Endothelial cell of umbilical vein (primary cell): ENCODE results near the gene SELENOM. TPM values are rescaled to one million over a fixed set of nuclear protein-coding genes. Genes with fewer than 3 reads are reported as not detected.
A peak's percentile ranks its signal among the peaks of the same experiment; 100 is the strongest.

Experiments
- BruUV-seq: library from RNA; stranded (reverse); fragments of 400-500 nt; replicated peaks from 2 replicates; lab custom pipeline; 2021; lab: Mats Ljungman, UMichigan
- CTCF ChIA-PET: fragments of 300-600, 350-600 bp; sonication (Branson Sonifier 250); formaldehyde crosslinking; loops from one replicate; lab custom pipeline; 2021; ENCODE audit warnings: antibody characterized with exemption, inconsistent platforms; lab: Charles Lee
- POLR2A ChIA-PET: fragments of 300-600, 350-600 bp; sonication (Branson Sonifier 250); formaldehyde crosslinking; loops from one replicate; lab custom pipeline; 2021; ENCODE audit warnings: antibody characterized with exemption, inconsistent platforms; lab: Charles Lee
- DNase-seq: peaks from one replicate; pipeline ENCODE4 v3.0.0-alpha.2; 2011; ENCODE audit warnings: low read depth, low spot score
- FAIRE-seq: peaks from 2 replicates; lab custom pipeline; 2011; peaks lifted over from hg19 to GRCh38; lab: Jason Lieb, UNC
- H2AFZ ChIP-seq: 2 replicates; pipeline ENCODE4 v1.6.0; 2012; ENCODE audit warnings: low read depth, low read length, control low read depth, inconsistent platforms
- H3K27ac ChIP-seq: 2 replicates; pipeline ENCODE4 v1.5.1; 2011; ENCODE audit warnings: low read depth, mild to moderate bottlenecking, control low read depth, low read length, moderate library complexity; ENCODE audit not compliant: insufficient read depth
- H3K27me3 ChIP-seq, 2 experiments: 2 replicates each; pipeline versions ENCODE4 v1.6.0 to v1.6.1; 2011; ENCODE audit warnings: low read length in 2 of 2, mixed read lengths in 1 of 2; ENCODE audit not compliant: control insufficient read depth in 2 of 2, insufficient read depth in 2 of 2
- H3K36me3 ChIP-seq, 2 experiments: 2 replicates in 1 of 2; 3 replicates in 1 of 2; pipeline ENCODE4 v1.5.1; 2011; ENCODE audit warnings: low read length in 2 of 2, mild to moderate bottlenecking in 1 of 2, moderate library complexity in 1 of 2; ENCODE audit not compliant: control insufficient read depth in 2 of 2, insufficient read depth in 2 of 2; ENCODE audit errors: extremely low read depth in 1 of 2
- H3K4me1 ChIP-seq: 3 replicates; pipeline ENCODE4 v1.5.1; 2011; ENCODE audit warnings: mild to moderate bottlenecking, low read length; ENCODE audit not compliant: control insufficient read depth, insufficient read depth; ENCODE audit errors: extremely low read depth
- H3K4me2 ChIP-seq: 2 replicates; pipeline ENCODE4 v1.6.1; 2011; ENCODE audit warnings: low read length, control low read depth, mixed read lengths; ENCODE audit not compliant: insufficient read depth
- H3K4me3 ChIP-seq, 3 experiments: fragments of 200-600 bp in 1 of 3; sonication (generic), shearing (Covaris generic) in 1 of 3; replicated peaks in 1 of 3; 2 replicates each; pipeline ENCODE4 v1.5.1; 2011 to 2016; ENCODE audit warnings: control low read depth in 3 of 3, low read length in 3 of 3, mild to moderate bottlenecking in 2 of 3, inconsistent platforms in 1 of 3, low read depth in 1 of 3, moderate library complexity in 1 of 3; ENCODE audit not compliant: insufficient read depth in 1 of 3
- H3K79me2 ChIP-seq: 2 replicates; pipeline ENCODE4 v1.6.0; 2012; ENCODE audit warnings: low read length, inconsistent platforms; ENCODE audit not compliant: control insufficient read depth, insufficient read depth
- H3K9ac ChIP-seq: replicated peaks from 2 replicates; pipeline ENCODE3; 2011; ENCODE audit warnings: low read length, control low read depth; ENCODE audit not compliant: insufficient read depth; ENCODE audit errors: extremely low read depth
- H3K9me1 ChIP-seq: replicated peaks from 3 replicates; pipeline ENCODE4 v1.6.0; 2011; ENCODE audit warnings: mild to moderate bottlenecking, low read length; ENCODE audit not compliant: control insufficient read depth, insufficient read depth; ENCODE audit errors: extremely low read depth
- H3K9me3 ChIP-seq: replicated peaks from 2 replicates; pipeline ENCODE4 v1.5.1; 2012; ENCODE audit warnings: low read length, inconsistent platforms; ENCODE audit not compliant: control insufficient read depth, insufficient read depth
- H4K20me1 ChIP-seq: replicated peaks from 2 replicates; pipeline ENCODE3; 2011; ENCODE audit warnings: mild to moderate bottlenecking, low read length; ENCODE audit not compliant: control insufficient read depth, insufficient read depth; ENCODE audit errors: extremely low read depth
- EZH2 ChIP-seq: IDR thresholded peaks from 2 replicates; pipeline ENCODE4 v1.6.1; 2012; ENCODE audit warnings: borderline replicate concordance, low read depth, mild to moderate bottlenecking, moderate library complexity, low read length, inconsistent platforms; ENCODE audit not compliant: severe bottlenecking
- FOS ChIP-seq: IDR thresholded peaks from 2 replicates; pipeline ENCODE4 v1.6.1; 2011; ENCODE audit warnings: mild to moderate bottlenecking, low read length, moderate library complexity, borderline replicate concordance; ENCODE audit not compliant: insufficient read depth
- GATA2 ChIP-seq: IDR thresholded peaks from 2 replicates; pipeline ENCODE4 v1.7.0; 2011; ENCODE audit warnings: low read depth, mild to moderate bottlenecking, moderate library complexity, mixed read lengths, low read length; ENCODE audit not compliant: insufficient read length, insufficient read depth
- JUN ChIP-seq: IDR thresholded peaks from 2 replicates; pipeline ENCODE4 v1.6.1; 2011; ENCODE audit warnings: borderline replicate concordance, low read depth; ENCODE audit not compliant: insufficient read length, insufficient read depth
- MYC ChIP-seq: IDR thresholded peaks from one replicate; pipeline ENCODE4 v1.6.1; 2011; ENCODE audit warnings: mild to moderate bottlenecking, low read depth, low read length
- POLR2A ChIP-seq: IDR thresholded peaks from 2 replicates; pipeline ENCODE4 v1.6.1; 2012; ENCODE audit warnings: low read depth, mild to moderate bottlenecking, control low read depth, low read length
- POLR2AphosphoS5 ChIP-seq: IDR thresholded peaks from 2 replicates; pipeline ENCODE4 v1.6.1; 2012; ENCODE audit warnings: low read depth, mild to moderate bottlenecking, control low read depth, low read length, moderate library complexity; ENCODE audit not compliant: insufficient read depth
- dilution Hi-C: fragments of 300-500 bp; cut with MboI; formaldehyde crosslinking; loops from one replicate; pipeline ENCODE4 v1.15.0; 2019; ENCODE audit warnings: low sequenced_read_pairs; ENCODE audit not compliant: extremely low pct_ligation_motif_present
- intact Hi-C: fragments of 100-400 bp; cut with micrococcal nuclease; formaldehyde crosslinking; loops from one replicate; pipeline ENCODE4 v1.10.0; 2022
- polyA plus RNA-seq, 4 experiments: library from polyadenylated mRNA; depleted of rRNA in 3 of 4; stranded (reverse) in 3 of 4; unstranded in 1 of 4; fragments of >200 nt; gene quantifications; 2 replicates each; pipeline versions ENCODE4 v1.2.1 to v1.2.3, GENCODE V29; 2011 to 2012; ENCODE audit warnings: missing spikeins in 1 of 4
- total RNA-seq: library from RNA; stranded (reverse); gene quantifications from 2 replicates; pipeline ENCODE4 v1.2.3, GENCODE V29; 2021
- TF ChIP-seq, protein P1 (sequence below), 2 donors: IDR thresholded peaks; 1 replicate in 1 of 2; 2 replicates in 1 of 2; pipeline ENCODE4 v1.5.1; 2011; ENCODE audit warnings: low read length in 2 of 2, mild to moderate bottlenecking in 2 of 2, moderate library complexity in 2 of 2, control low read depth in 1 of 2, inconsistent platforms in 1 of 2, low read depth in 1 of 2; ENCODE audit not compliant: insufficient read depth in 1 of 2; ENCODE audit errors: extremely low read depth in 1 of 2
- TF ChIP-seq, protein P2 (sequence below): IDR thresholded peaks from 2 replicates; pipeline ENCODE4 v1.6.1; 2011; ENCODE audit not compliant: insufficient read depth, insufficient read length

Gene SELENOM
- total and polyA plus RNA-seq, 2 donors (not counting 3 experiments of a cell fraction or from before 2014, with no cell fraction given): 29.6 to 87.1 TPM

DNA sequence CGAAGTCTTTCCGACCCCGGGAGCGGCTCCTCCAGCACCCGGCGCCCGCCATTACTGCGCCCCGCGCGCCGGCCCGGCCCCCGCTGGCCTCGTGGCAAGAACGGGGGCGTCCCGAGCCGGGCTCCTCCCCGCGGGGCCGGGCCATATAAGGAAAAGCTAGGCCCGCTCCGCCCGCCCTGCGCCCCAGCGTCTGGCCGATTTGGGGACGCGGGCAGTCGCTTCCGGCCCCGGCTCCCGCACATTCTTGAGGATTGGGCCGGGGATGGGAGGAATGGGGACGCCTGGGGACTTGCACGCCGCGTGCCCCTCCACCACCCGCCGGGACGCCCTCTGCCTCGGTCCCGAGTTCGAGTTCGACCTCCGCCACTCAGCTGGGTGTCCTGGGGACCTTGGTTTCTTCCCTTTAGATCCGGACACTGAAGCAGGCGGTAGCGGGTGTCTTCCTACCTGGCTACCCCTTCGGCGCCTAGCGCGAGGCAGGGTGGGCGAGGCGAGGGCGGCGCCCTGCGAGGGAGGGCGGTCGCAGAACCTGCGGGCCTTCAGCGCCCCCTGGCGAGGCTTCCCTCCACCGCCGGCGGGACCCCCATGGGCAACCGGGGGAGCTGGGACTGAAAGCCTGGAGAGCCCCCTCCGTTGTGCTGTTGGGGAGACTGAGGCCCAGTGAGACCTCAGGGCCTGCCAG lies 22.4 kb downstream of the SELENOM start:
- Histone ChIP-seq H3K4me1 (peaks cover 33% of the 10 kb centered on the region), H3K36me3 (peaks cover 18 to 28% of the 10 kb centered on the region in 2 experiments), H3K9me1 (no peaks in the 10 kb centered on the region), H3K4me3 (peak overlapping the region; percentile 30 to 71 (median 59)), H4K20me1 (no peaks in the 10 kb centered on the region), H3K27me3 (no peaks in the 10 kb centered on the region), H2AFZ (peak overlapping the region; percentile 72), H3K9me3 (no peaks in the 10 kb centered on the region), H3K79me2 (peaks cover 80% of the 10 kb centered on the region), H3K4me2 (peak overlapping the region; percentile 74), H3K27ac (peak overlapping the region; percentile 78), H3K9ac (peak overlapping the region; percentile 76)
- dilution Hi-C loops: no loop called here
- DNase-seq (peak; percentile 71), FAIRE-seq (peak; percentile 83)
- BruUV-seq: no TSS peak
- intact Hi-C loops: loop anchor here (1.0 kb wide), 2 partner anchors 137 to 322 kb away; no protein-coding TSS in a partner anchor
- TF ChIP-seq, protein P1, sequence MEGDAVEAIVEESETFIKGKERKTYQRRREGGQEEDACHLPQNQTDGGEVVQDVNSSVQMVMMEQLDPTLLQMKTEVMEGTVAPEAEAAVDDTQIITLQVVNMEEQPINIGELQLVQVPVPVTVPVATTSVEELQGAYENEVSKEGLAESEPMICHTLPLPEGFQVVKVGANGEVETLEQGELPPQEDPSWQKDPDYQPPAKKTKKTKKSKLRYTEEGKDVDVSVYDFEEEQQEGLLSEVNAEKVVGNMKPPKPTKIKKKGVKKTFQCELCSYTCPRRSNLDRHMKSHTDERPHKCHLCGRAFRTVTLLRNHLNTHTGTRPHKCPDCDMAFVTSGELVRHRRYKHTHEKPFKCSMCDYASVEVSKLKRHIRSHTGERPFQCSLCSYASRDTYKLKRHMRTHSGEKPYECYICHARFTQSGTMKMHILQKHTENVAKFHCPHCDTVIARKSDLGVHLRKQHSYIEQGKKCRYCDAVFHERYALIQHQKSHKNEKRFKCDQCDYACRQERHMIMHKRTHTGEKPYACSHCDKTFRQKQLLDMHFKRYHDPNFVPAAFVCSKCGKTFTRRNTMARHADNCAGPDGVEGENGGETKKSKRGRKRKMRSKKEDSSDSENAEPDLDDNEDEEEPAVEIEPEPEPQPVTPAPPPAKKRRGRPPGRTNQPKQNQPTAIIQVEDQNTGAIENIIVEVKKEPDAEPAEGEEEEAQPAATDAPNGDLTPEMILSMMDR (IDR thresholded peaks at IDR 0.05; ENCODE audit: extremely low read depth in 1 of 2, insufficient read depth in 1 of 2, low read depth in 1 of 2, low read length in 2 of 2): peak; percentile 82 to 87
- TF ChIP-seq EZH2: no peak
- TF ChIP-seq GATA2: no peak
- TF ChIP-seq POLR2A: peak; percentile 72
- TF ChIP-seq POLR2AphosphoS5: peak; percentile 73
- TF ChIP-seq FOS: no peak
- TF ChIP-seq, protein P2, sequence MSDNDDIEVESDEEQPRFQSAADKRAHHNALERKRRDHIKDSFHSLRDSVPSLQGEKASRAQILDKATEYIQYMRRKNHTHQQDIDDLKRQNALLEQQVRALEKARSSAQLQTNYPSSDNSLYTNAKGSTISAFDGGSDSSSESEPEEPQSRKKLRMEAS: no peak
- TF ChIP-seq JUN: no peak
- TF ChIP-seq MYC: no peak
- CTCF ChIA-PET: interaction anchor here (0.6 to 5.9 kb wide), 41 partner anchors 10 to 640 kb away, joined by 3 to 150 read pairs (median 5); partner anchors contain the start of genes MORC2, PLA2G3, SELENOM and TUG1
- POLR2A ChIA-PET: interaction anchor here (0.9 to 2.5 kb wide), 2 partner anchors 116 to 132 kb away, joined by 3 to 24 read pairs; partner anchors contain the start of genes MORC2 and TUG1
